ENCODE measurements around the gene MROH9.

Gene MROH9

DNA sequence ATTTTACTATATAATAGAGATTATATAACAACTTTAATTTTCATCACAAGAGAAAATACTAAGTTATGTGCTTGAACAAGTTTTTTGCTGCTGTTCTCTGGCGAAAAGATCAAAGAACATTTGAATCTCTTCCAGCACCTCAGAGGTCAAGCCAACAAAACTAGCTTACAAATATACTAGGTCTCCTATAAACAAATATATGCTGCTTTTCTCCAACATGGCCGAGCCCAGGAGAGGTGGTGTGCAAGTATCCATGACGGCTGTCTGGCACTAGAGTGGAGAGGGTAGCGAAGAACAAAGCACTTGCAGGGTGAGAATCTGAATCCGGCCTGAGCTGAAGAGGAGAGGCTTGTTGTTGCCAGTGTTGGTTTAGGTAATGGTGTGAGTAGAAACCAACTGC is 147.9 kb downstream of the MROH9 start:
- no peak for DNase-seq (ENCODE audit: low spot score)

DNA sequence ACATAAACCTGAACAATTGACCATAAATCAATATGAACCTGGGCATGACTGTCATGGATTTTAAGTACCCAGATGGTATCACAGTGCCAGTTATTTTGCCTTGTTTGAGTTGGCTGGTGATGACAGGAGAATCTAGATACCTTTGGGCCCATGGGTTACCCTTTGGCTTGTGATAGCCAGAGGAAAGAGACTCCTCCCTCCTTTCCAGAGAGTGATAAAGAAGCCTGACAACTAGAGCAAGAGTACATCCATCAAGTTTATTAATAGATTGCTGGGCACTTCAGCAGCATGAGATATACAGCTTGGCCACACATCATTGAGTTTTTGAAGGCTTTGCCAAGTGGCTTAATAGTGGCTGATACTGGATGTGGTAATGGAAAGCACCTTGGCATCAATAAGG is 148.8 kb downstream of the MROH9 start:
- DNase-seq (ENCODE audit: low spot score): no peak

DNA sequence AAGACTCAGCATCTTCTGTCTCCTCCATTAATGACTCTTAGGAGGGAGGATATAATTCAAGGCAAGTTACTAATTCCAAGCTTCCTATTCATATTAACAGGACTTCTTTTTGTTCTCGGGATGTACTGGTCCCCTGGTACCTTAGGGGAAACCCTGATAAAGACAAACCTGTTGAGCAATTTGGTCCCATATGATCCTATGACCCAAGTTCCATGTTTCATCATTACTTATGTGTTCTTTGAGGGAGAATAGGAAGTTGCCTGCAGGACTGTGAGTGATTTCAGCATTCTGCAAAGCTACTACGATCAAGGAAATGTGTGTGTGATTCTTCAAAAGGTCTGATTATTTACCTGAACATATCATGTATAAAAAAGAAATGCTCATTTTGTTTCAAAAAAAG is 149.5 kb downstream of the MROH9 start:
- no peak for DNase-seq (ENCODE audit: low spot score)

DNA sequence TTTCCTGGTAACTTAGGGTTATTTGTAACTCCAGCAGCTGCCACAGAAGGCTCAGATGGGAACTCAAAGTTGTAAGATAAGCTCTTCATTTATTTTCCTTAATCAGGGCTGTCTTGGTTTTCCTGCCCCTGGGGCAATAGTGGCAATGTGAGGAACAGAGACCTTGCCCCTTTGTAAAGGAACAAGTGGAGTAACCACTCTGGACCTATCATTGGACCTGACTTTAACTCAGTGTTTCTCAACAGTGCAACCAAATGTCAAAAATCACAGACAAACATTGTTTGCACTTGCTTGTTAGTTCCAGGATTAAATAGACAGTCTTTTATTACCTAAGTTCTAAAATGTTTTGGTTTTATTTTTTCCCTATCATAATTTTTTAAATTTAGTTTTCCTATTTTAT is 152.6 kb downstream of the MROH9 start:
- no peak for DNase-seq (ENCODE audit: low spot score)

DNA sequence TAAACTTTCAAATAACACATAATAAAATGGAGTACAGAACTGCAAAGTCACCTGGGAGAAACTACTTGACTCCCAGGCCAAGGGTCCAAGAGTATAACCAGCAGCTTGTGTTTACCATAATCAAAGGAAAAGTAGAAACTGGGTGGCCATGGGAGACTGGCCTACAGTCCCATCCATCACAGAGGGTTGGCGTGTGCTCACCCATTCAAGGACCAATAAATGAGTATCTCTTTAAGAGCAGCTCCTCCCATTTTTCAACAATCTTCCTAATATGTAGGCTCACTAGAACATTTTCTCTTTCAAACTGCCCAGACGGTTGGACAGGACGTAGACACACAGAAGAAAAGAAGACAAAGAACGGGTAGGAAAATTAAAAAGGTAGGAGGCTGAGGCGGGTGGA is 155.3 kb downstream of the MROH9 start, which contains the start of gene FMO3:
TSS of gene FMO3 (plus strand) at position 302 of the 400 bp plus-strand sequence. CDS start 1,754 bp downstream, outside the sequence.
- no peak for DNase-seq (ENCODE audit: low spot score)

DNA sequence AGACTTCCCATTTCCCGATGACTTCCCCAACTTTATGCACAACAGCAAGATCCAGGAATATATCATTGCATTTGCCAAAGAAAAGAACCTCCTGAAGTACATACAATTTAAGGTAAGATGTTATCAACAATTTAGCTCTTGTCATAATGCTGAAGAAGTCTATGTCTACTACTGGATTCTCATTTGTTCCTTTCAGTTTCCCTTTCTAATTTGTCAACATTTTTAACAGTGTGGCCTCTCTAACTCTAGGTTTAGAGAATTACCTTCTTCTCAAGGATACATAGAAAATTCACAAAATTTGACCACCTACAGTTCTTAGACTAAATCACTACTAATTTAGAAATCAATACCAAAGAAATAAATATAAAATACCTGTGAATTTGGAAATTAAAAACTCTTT is 168.5 kb downstream of the MROH9 start:
- no peak for DNase-seq (ENCODE audit: low spot score)

DNA sequence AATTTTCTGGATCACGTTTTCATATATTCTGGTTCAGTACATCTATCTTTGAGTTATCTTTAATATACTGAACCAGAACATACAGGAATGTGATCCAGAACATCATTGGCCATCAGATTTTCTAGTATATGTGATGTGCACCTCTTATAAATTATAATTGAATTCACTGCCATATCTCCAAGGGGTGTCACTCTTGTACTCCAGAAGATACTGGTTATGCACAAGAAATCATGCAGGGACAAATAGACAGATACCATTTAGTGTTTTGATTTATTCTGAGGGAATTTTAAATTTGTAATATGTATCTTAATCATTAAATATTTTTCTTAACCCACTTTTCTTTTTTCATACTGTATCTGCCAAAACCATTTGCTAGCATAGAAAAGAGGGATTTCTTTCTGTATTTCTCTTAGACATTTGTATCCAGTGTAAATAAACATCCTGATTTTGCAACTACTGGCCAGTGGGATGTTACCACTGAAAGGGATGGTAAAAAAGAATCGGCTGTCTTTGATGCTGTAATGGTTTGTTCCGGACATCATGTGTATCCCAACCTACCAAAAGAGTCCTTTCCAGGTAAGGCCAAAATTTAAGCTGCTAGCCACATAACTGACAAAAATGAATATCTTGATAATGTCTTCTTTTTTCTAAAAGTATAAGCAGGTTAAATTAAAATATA is 172.1 kb downstream of the MROH9 start:
- no peak for DNase-seq (ENCODE audit: low spot score)

DNA sequence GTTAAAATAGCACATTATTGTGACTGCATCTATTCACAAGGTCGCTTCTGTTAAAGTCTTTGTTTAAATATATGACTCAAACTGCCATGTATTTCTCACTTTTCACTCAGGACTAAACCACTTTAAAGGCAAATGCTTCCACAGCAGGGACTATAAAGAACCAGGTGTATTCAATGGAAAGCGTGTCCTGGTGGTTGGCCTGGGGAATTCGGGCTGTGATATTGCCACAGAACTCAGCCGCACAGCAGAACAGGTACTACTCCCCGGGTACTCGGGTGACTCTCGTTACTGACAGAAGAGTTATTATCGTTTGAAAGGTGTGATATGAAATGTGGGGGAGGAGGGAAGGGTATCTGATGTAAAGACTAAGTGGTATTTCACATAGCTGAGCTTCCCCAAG is 172.6 kb downstream of the MROH9 start:
- no peak for DNase-seq (ENCODE audit: low spot score)

DNA sequence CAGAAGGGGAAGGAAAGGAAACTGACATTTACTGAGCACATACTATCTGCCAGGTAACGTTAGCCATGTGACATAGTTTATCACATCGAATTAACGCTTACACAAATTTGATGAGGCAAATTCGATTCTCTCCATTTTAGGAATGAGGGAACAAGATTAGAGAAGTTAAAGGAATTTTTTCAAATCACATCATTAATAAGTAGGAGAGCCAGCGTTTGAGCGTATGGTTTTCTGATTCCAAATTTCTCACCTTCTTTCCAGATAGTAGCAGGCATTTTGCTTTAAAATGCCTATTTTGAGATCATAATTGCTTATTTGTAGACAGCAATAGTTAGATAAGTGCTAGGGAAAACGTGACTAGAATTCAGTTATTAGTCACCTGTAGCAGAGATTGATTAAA is 174.6 kb downstream of the MROH9 start:
- no peak for DNase-seq (ENCODE audit: low spot score)

DNA sequence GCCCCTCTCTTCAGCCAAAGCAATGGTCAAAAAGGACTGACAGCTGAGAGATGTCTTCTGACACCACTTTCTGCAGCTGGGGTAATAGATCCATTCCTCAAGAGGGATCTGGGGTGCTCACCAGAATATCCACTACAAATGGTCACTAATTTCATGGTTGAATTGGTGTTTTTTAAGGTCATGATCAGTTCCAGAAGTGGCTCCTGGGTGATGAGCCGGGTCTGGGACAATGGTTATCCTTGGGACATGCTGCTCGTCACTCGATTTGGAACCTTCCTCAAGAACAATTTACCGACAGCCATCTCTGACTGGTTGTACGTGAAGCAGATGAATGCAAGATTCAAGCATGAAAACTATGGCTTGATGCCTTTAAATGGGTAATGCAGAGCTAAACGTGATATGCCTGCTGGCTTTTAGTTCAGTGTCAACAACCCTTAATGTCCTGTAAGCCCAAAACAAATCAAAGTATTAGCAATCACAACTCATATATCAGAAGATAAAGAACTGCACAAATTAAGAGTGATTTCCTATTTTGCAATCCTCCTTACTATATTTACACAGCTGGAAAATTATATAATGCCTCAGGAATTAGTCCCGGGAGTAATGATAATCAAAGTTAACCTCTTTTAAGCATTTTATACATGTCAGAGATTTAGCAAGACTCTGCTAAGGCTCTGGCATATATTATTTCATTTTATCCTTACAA is 175.4 kb downstream of the MROH9 start:
- no peak for DNase-seq (ENCODE audit: low spot score)

DNA sequence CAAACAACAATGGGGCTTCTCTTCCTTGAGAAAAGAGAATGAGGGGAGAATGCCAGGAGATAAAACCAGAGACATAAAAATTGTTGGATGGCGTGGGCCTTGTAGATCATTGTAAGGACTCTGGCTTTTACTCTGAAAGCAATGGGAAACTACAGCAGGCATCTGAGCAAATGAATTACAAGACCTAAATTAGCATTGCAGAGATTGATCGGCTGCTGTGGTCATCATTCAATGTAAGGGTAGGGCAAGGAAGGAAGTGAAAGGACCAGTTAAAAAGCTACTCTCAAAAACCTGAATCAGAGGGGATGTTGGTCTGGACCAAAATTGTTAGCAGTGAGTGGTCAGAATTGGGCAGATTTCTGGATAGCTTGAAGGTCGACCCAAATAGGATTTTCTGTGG is 176.8 kb downstream of the MROH9 start:
- DNase-seq (ENCODE audit: low spot score): no peak

DNA sequence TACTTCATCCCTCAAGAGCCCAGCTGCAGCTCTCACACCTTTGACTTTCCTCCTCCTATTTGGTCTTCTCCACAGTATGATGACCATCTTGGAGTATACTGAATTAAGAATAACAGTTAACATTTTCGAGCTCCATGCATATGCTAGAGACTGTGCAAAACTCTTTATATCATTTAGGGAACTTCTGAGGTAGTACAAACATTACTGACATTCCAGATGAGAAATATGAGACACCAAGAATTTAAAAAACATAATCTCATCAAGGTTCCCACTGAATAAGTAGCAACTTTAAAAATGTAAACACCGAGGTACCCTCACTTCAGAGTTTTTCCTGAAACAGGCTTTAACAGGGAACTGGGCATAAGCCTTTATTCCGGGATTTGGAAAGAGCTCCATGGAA is 178.0 kb downstream of the MROH9 start:
- no peak for DNase-seq (ENCODE audit: low spot score)

Data from CD4-positive, alpha-beta T cell treated with Interleukin-6 at 100 ng/mL for 8 hours (primary cell).